SIG-M5 treated with dmso at 0.1 percent for 504 hours (cell line): ENCODE results near the gene TSSC4.

Source experiments
- DNase-seq: peaks from one replicate; lab custom pipeline; 2025; ENCODE audit not compliant: unreplicated experiment; lab: John Stamatoyannopoulos, UW

The TSSC4 gene

DNA sequence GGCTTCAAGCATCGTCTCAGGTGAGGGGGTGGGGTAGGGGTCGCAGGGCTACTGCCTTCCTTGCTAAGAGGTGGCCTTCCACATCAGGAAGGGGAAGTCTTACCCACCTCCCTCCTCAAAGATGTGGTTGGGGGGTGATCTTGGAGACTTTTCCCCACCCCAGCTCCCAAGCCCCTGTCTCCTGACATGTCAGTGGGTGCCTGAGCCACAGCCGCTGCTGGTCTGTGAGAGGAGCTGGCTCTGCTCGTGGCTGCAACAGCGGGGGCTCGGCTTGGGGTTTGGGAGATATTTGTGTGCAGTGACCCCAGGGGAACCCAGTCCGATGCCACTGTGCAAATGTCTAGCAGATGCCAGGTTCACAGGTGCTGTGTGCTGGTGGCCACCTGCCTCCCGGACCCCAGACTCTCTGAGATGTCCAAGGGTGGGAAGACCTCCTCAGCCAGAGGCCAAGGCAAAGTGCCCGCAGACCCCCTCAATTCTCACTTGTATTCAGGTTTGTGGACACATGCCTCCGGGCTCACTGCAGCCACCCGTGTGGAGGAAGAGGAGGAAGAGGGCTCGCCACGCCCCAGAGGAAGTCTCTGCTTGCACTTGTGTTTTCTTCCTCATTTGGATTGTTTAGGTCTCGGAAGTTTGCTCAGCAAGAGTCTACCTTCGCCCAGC lies 46.2 kb downstream of the TSSC4 start:
- DNase-seq = peak; percentile 20

DNA sequence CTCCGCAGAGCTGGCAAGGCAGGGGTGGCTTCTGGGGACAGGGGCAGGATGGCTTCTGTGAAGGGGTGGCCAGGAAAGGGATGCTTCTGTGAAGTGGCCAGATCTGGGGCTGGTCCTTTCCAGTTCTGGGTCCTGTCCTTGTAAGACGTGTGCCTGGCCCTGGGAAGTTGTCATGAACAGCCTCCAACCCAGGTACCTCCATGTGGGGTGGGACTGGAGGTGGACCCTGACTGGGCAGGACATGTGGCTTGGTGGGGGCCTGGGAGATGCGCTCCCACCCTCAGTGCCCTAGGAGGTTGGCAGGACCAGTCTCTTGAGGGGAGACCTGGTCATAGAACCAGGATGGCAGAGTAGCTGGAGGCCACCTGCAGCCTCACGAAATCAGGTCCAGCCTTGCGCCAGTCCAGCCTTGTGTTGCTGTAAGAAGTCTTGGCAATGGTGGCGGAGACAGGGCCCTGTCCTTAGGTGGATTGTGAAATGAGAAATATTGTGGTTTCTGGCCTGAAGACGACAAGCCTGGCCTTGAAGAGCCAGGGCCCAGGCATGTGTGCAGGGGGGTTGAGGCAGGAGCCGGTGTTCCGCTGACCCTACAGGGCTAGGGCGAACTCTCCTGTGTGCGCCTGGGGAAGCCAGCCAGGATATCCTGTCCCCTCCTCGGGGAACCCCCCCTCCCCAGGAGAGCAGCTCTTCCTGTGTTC lies 46.9 kb downstream of the TSSC4 start:
- no peak for DNase-seq

DNA sequence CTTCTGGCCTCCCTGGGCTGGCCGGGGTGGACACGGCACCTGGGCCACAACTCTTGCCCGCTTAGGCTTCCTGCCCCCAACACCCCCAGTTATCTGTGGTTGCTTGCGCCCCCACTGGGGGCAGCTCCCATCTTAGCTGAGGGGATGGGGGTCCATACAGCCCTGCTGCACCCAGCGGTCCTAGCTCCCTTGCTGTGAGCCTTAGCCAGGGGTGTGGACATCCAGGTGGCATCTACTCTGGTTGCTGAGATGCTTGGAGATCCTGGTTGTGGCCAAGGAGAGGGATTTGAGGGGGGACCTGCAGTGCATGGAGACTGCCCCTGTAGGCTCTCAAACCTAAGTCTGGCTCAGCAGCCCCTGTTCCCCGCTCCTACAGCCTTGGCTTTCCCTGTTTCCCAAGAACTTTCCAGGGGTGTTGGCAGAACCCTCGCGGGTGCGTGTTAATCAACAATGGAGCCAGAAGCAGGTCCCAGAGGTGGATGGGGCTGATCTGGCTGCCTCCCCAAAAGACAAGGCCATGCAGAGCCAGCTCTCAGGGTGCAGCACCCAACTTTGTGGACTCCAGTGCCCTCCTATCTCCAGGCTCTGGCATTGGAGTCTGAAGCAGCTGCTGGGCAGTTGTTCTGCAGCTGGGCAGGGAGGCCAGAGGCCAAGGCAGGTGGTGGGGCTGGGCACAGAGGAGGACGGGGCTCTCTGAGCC lies 47.6 kb downstream of the TSSC4 start:
- no peak for DNase-seq

DNA sequence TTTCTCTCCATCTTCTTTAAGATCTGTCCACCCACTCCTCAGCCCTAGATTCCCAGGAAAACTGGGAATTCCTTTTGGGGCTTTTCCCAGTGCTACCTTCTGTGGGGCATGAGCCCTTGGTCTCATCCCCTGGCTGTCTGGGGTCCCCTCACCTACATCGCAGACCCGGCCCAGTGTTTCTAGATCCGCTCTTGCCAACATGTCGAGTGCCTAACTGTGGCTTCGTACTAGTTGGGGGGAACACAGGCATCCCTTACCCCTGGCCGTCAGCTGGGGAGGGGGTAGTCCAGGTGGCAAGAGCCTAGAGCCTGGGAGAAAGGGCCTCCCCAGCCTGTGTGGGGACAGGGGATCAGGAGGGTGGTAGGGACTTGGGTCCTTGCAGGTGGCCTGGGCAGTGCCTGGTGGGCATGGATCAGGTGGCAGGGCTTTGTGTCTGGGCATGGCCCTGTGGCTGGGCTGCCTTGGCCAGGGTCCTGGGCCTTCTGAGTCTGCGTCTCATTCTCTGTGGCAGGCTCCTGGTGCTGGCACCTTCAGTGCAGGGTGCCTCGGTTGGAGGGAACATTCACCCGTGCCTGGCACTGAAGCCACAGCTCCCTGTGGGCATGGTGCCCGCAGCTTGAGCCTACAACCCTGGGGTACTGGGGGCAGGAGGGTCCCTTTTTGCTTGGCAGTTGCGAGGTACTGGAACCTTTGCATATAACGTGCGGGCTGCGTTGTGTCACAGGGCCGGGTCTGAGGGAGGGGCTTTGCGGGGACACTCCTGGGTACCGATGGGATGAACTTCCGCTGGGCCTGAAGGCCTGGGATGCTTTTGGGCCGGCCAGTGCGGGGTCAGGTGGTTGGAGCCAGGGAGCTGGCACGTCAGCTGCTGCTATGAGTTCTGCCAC lies 48.4 kb downstream of the TSSC4 start:
- DNase-seq = no peak

DNA sequence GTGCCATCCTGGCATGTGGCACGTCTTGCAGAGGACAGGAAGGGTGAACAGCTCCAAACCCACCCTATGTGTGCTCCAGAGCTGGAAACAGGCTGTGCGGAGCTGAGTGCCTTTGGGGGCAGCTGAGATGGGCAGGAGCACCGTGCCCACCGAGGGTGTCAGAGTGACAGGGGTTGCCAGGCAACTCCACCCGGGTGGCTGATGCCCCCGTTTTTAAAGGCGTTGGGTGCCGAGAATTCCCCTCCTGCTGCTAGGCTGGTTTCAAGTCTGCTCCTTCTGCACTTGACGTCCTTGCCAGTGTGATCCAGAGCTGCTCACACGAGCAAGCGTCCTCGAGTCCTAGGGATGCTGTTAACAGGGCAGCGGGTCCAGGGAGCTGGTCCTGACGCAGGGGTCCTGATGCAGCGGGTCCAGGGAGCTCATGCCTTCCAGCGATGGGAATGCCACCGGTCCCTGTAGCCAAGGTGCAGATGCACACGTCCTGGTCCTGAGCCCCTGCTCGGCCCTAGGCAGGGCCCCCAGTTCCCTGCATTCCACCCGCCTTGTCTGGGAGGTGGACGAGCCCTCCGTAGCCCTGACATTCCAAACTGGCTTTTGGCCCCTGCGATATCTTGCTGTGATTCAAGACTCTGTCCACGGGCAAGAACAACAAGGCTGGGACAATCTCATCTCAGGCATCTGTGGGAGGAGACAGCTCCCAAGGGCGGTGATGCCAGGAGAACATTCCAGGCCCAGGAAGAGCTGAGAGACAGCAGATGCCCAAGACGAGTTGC lies 49.2 kb downstream of the TSSC4 start:
- DNase-seq = no peak

DNA sequence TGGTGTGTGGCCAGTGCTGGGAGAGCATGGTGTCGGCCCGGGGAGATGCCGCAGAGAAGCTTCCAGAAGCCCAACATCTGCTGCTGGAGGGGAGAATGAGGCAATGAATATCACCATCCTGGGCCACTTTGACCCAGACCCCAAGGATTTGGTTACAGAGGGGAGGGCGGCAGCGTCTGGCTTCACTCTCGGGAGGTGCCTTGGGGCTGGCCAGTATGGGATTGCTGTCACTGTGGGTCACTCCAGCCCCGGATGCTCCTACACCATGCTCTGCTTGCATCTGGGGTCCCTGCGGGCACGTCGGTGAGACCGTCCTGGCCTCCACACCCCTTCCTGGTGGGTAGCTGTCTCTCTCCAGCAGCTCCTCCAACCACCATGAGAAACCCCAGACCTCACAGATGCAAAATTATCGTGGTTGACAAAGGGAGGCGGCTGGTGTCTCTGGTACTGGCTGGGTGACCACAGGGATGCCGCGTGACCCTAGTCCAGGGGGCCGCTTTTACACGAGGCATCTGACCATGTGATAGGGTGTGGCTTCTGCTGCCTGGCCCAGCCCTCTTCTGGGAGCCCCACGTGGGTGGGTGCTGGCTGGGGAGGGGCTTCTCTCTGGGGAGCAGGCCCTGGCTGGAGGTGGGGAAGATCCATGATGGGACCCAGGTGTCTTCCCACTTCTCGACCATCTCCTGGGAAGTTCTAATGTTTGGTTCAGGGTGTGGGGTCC lies 49.9 kb downstream of the TSSC4 start:
- no peak for DNase-seq

DNA sequence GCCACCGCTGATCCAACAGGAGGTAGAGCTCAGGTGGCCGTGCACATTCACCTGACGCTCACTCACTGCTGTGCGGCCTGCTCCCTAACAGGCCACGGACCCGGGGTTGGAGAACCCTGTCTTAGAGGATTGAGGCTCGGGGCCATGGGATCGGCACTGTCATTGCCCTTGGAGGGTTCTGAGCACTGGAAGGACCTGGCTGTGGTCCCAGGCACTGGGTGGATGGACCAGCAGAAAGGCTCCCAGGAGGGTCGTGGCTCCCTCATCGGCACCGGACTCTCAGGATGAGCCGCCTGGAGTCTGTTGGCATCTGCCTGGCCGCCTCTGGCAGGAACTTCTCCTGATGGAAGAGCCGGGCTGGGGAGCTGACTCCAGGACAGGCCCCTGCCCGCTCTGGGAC lies 50.8 kb downstream of the TSSC4 start:
- no peak for DNase-seq

DNA sequence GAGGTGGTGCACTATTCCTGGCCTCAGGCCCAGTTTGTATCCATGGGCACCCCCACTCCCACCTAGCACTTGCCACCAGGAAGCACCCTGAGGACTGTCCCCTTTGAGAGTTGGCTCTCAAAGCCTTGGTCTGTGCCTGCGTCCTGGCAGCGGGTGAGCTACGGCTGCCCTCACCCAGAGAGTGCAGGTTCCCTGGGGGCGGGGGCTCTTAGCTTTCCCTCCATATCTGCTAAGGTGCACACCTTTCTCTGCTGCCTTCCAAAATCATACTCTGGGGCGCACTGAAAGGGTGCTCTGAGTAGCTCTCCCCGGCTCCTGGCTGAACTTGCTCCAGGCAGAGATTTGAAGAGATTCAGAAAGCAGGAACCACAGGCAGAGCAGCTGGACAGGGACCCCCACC lies 51.4 kb downstream of the TSSC4 start:
- no peak for DNase-seq

DNA sequence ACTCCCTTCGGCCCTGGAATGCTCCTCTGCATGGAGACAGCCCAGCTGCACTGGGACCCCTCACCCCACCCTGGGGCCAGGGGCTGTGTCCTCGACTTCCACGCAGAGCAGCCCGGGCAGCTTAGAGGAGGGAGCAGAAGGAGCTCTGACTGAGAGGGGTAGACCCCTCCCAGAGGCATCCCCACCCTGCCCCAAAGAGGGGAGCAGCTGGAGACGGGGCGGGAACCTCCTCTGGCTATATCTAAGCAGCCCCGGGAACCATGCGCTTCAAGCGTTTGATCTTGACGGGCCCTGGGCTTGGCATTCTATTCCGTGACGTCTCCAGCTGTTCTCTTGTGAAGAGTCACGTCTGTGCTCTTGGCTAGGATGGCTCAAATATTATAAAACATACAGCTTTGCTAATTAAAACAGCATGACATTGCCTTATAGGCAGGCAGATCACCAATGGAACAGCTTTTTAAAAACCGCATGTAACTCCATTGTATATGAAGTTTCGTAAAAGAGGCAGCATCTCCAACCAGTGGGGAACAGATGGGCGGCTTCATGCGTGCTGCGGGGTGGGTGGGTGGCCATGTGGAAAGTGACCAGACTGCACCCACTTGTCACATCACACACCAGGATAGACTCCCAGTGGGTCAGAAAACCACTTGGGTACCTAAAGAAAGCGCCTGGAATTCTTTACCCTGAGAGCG lies 51.9 kb downstream of the TSSC4 start:
- DNase-seq = no peak

DNA sequence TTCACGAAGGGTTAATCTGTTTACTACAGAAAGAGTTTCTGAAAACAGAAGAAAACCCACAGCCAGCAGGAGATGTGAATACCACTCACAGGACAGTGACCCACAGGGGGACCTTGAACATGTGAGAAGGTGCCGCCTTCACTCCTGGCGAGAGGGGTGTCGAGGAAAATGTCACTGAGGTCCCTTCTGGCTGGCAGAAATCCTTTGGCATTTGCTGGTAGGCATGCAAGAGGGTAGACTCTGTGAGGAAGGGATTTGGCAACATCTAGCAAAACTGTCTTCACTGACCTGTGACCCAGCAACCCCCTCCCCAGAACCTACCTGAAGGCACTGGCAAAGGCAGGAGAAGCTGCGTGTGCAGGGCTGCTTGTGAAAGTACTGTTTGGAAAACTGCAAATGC lies 52.9 kb downstream of the TSSC4 start:
- DNase-seq = no peak
